Fibroblast of lung (primary cell): ENCODE results near the gene SLC26A2.

Experiments used
- CTCF ChIP-seq, 2 donors: IDR thresholded peaks in 1 of 2; conservative IDR thresholded peaks in 1 of 2; 1 replicate in 1 of 2; 2 replicates in 1 of 2; pipeline ENCODE4 v1.5.1; 2011 to 2012; ENCODE audit warnings: low read length in 2 of 2, control low read depth in 1 of 2, inconsistent platforms in 1 of 2, low read depth in 1 of 2, mild to moderate bottlenecking in 1 of 2
- EZH2 ChIP-seq: IDR thresholded peaks from 2 replicates; pipeline ENCODE4 v1.5.1; 2012; ENCODE audit warnings: low read length, control low read depth, mild to moderate bottlenecking; ENCODE audit errors: missing control alignments

- peak; percentile 84 to 92 for TF ChIP-seq CTCF (conservative IDR thresholded peaks at IDR 0.05 in 1 of 2, IDR thresholded peaks at IDR 0.05 in 1 of 2; ENCODE audit: low read depth in 1 of 2, low read length in 2 of 2)
- no peak for TF ChIP-seq EZH2
Observed at GRCh38 chr5:149990518-149991376, 30.2 kb downstream of the SLC26A2 start.
